C4-2B (cell line): ENCODE results near the gene STH.

ENCODE experiments used
- ZFX ChIP-seq: fragments of 450-650 bp; IDR thresholded peaks from 2 replicates; pipeline ENCODE4 v1.6.1; 2017
- TF ChIP-seq, protein P1 (sequence below): fragments of 450-650 bp; conservative IDR thresholded peaks from 2 replicates; pipeline ENCODE4 v1.5.1; 2017; ENCODE audit warnings: mild to moderate bottlenecking

DNA sequence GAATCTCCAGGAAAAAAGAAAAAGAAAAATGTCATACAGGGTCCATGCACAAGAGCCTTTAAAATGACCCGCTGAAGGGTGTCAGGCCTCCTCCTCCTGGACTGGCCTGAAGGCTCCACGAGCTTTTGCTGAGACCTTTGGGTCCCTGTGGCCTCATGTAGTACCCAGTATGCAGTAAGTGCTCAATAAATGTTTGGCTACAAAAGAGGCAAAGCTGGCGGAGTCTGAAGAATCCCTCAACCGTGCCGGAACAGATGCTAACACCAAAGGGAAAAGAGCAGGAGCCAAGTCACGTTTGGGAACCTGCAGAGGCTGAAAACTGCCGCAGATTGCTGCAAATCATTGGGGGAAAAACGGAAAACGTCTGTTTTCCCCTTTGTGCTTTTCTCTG is 845 bp downstream of the STH start:
- TF ChIP-seq, protein P1, sequence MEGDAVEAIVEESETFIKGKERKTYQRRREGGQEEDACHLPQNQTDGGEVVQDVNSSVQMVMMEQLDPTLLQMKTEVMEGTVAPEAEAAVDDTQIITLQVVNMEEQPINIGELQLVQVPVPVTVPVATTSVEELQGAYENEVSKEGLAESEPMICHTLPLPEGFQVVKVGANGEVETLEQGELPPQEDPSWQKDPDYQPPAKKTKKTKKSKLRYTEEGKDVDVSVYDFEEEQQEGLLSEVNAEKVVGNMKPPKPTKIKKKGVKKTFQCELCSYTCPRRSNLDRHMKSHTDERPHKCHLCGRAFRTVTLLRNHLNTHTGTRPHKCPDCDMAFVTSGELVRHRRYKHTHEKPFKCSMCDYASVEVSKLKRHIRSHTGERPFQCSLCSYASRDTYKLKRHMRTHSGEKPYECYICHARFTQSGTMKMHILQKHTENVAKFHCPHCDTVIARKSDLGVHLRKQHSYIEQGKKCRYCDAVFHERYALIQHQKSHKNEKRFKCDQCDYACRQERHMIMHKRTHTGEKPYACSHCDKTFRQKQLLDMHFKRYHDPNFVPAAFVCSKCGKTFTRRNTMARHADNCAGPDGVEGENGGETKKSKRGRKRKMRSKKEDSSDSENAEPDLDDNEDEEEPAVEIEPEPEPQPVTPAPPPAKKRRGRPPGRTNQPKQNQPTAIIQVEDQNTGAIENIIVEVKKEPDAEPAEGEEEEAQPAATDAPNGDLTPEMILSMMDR, result no peak
- TF ChIP-seq ZFX, result no peak
